Uterus (tissue), 4 donors: Measurements from ENCODE around the gene RAB3C. TPM values are rescaled to one million over a fixed set of nuclear protein-coding genes. Genes with fewer than 3 reads are reported as not detected.

Experiments used
- DNase-seq, 2 donors: peaks; one replicate each; pipeline ENCODE4 v3.0.0-alpha.2; 2019 to 2020
- H3K27ac ChIP-seq, 2 donors: fragments of 200-600 bp; sonication (generic); 1 replicate in 1 of 2; 2 replicates in 1 of 2; pipeline ENCODE4 v1.5.1; 2016 to 2018
- H3K27me3 ChIP-seq, 2 donors: fragments of 200-600 bp; sonication (generic); one replicate each; pipeline ENCODE4 v1.5.1; 2018 to 2019; ENCODE audit warnings: control low read depth in 1 of 2
- H3K36me3 ChIP-seq, 2 donors: fragments of 200-600 bp; sonication (generic); one replicate each; pipeline ENCODE4 v1.5.1; 2019; ENCODE audit warnings: control low read depth in 1 of 2
- H3K4me1 ChIP-seq, 2 donors: fragments of 200-600 bp; sonication (generic); one replicate each; pipeline ENCODE4 v1.5.1; 2018 to 2019; ENCODE audit warnings: control low read depth in 1 of 2
- H3K4me3 ChIP-seq, 2 donors: fragments of 200-600 bp; sonication (generic); 1 replicate in 1 of 2; 2 replicates in 1 of 2; pipeline ENCODE4 v1.5.1; 2018 to 2019; ENCODE audit warnings: mild to moderate bottlenecking in 1 of 2
- H3K9me3 ChIP-seq, 2 donors: fragments of 200-600 bp; sonication (generic); one replicate each; pipeline ENCODE4 v1.5.1; 2019; ENCODE audit warnings: control low read depth in 1 of 2
- POLR2A ChIP-seq, 2 donors: fragments of 450-650 bp; IDR thresholded peaks; one replicate each; pipeline ENCODE4 v1.6.1; 2016; ENCODE audit warnings: antibody characterized with exemption in 2 of 2, mild to moderate bottlenecking in 1 of 2, moderate library complexity in 1 of 2
- intact Hi-C: fragments of 100-400 bp; cut with DNase I; formaldehyde crosslinking; loops from one replicate; pipeline ENCODE4 v1.15.1; 2023; ENCODE audit warnings: low total_unique reads
- total RNA-seq, 4 donors: library from RNA; depleted of rRNA in 3 of 4; stranded (reverse); fragments of >200 nt in 3 of 4; gene quantifications; one replicate each; pipeline versions ENCODE4 v1.1.0 to v1.2.4, GENCODE V29; 2014 to 2023
- TF ChIP-seq, protein P1 (sequence below), 4 experiments: fragments of 200-600 bp in 2 of 4; fragments of 450-650 bp in 2 of 4; sonication (generic) in 2 of 4; IDR thresholded peaks; one replicate each; pipeline ENCODE4 v1.5.1; 2016 to 2019; ENCODE audit warnings: antibody characterized with exemption in 4 of 4, mild to moderate bottlenecking in 2 of 4, moderate library complexity in 1 of 4
- donor health status: DM: yes; HTN: yes; CAD: no.

RAB3C gene
- total RNA-seq, 4 donors from 2014 or later, result 0.59 to 2.1 (median 0.83) TPM; not detected in 1

DNA sequence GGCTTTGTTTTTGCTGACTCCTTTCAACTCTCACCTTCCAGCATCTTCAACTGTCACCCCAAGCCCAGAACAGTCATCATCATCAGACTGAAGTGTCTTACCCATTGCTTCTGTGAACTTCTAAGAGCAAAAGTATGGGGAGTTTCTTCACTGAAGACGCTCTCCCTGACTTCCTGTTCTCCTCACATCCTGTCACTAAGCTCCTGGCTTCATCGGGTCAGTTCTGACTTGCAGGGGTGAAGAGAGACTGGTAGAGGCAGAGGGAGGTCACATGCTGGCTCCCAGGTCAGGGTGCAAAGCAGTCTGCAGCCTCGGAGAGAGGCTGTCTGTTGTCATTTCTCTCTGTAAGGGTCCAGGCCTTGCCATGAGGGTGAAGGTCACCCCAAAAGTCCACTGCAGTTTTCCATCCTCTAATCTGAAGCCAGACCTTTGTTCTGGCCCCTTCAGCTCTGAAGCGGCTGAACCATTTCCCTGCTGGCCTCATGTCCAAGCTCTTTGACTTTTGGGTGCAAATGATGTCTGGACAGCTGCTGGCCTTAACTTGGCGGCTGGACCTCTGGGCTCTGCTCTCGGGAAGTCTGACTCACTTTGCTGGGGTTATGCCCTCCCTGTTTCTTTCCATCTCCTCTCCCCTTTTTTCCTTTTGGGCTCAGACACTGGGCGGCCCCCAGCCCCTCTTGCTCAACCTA lies 305.0 kb downstream of the RAB3C start:
- Histone ChIP-seq H3K27me3 (no peaks in the 10 kb centered on the region), H3K4me1 (no peaks in the 10 kb centered on the region), H3K4me3 (no peak overlapping the region), H3K9me3 (peaks cover 0 to 4% of the 10 kb centered on the region in 2 donors), H3K36me3 (no peaks in the 10 kb centered on the region), H3K27ac (no peak overlapping the region)
- peak; percentile 25 to 48 for DNase-seq
- TF ChIP-seq POLR2A (IDR thresholded peaks at IDR 0.05), result no peak
- TF ChIP-seq, protein P1, sequence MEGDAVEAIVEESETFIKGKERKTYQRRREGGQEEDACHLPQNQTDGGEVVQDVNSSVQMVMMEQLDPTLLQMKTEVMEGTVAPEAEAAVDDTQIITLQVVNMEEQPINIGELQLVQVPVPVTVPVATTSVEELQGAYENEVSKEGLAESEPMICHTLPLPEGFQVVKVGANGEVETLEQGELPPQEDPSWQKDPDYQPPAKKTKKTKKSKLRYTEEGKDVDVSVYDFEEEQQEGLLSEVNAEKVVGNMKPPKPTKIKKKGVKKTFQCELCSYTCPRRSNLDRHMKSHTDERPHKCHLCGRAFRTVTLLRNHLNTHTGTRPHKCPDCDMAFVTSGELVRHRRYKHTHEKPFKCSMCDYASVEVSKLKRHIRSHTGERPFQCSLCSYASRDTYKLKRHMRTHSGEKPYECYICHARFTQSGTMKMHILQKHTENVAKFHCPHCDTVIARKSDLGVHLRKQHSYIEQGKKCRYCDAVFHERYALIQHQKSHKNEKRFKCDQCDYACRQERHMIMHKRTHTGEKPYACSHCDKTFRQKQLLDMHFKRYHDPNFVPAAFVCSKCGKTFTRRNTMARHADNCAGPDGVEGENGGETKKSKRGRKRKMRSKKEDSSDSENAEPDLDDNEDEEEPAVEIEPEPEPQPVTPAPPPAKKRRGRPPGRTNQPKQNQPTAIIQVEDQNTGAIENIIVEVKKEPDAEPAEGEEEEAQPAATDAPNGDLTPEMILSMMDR (IDR thresholded peaks at IDR 0.05), result no peak
- intact Hi-C loops, result loop anchor here (10.0 kb wide), 1 partner anchor 287 kb away; no protein-coding TSS in a partner anchor

DNA sequence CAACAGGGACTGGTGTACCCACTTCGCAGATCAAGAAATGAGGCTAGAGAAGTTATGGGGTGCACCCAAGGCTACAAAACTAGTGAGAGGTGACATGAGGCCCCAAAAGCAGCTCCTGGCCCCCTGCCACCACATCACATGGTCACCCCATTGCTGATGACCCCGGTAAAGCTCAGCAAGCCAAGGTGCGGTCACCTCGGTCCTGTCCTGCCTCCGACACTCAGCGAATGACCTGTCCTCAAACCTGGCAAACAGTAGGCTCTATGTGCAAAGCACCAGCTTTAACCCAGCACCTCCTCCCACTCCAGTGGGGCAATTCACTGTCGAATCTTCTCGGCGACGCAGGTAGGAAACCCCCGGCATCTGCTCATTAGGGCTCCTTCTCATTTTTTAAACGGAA lies 307.4 kb downstream of the RAB3C start:
- no peaks in the 10 kb centered on the region for H3K4me1 ChIP-seq
- intact Hi-C loops, result no loop called here
- DNase-seq, result no peak
- H3K9me3 ChIP-seq, result no peaks in the 10 kb centered on the region
- H3K4me3 ChIP-seq, result no peak overlapping the region
- no peaks in the 10 kb centered on the region for H3K27me3 ChIP-seq
- H3K36me3 ChIP-seq, result no peaks in the 10 kb centered on the region
- TF ChIP-seq, protein P1 (IDR thresholded peaks at IDR 0.05), result no peak
- TF ChIP-seq POLR2A (IDR thresholded peaks at IDR 0.05), result no peak
- peak overlapping the region in 1 of 2 donors; percentile 41 for H3K27ac ChIP-seq

DNA sequence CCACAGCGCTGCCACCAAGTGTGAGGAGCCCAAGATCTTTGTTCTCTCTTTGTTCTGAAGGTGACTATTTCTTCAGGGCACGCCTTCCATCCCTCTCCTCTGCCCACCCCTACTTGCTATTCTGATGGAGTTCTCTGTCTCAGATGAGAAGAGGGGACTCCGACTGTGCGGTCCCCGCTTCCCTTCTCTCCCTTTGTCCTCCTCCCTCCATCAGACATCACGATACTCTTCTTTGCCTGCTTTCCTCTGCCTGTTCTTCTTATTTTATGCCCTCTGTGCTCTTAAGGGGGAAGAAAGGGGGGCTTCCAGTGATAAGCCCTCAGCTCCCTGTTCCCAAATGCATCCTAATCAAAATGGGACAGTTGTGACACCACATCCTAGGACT lies 307.8 kb downstream of the RAB3C start:
- no peaks in the 10 kb centered on the region for H3K9me3 ChIP-seq
- no peaks in the 10 kb centered on the region for H3K36me3 ChIP-seq
- intact Hi-C loops, result no loop called here
- TF ChIP-seq POLR2A (IDR thresholded peaks at IDR 0.05), result no peak
- TF ChIP-seq, protein P1 (IDR thresholded peaks at IDR 0.05), result no peak
- H3K4me1 ChIP-seq, result no peaks in the 10 kb centered on the region
- H3K4me3 ChIP-seq, result no peak overlapping the region
- DNase-seq, result no peak
- peak overlapping the region in 1 of 2 donors; percentile 41 for H3K27ac ChIP-seq
- H3K27me3 ChIP-seq, result no peaks in the 10 kb centered on the region

DNA sequence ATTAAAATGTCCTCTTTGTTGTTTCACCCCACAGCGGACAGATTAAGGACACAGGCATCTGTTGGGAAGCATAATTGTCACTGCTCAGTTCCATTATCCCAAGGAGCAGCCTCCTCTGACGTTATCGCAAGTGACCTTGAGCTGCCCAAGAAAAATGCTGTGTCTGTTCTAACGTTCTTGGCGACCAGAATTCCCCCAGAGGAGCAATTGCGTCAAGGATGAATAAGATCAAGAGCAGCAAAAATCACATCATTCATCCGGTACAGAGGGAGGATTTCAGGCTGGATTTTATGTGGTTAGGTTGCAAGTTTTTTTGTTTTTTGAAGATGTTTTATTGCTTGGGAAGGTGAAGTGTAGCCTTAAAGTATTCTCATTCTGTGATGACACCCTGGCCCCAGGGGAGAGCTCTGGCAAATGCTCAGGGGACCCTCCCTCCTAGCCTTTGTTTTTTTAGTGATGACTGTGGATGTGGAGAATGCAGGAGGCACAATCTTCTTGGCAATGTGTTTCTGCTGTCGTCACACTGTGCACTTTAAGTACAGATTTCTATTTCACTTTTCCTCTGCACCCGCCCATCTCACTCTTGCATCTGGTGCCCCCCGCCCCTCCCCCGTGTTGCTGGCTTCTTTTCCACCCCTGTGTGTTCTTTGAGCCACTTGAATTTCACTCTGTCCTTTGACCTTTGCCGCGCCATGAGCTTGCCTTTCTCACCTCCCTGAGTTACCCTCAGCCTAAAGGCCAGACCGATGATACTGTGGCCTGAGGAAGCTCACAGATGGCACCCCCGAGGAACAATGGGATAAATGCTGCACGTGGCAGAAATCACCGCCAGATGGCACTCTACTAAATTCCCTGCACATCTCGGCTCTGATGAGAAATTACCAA lies 308.5 kb downstream of the RAB3C start:
- Histone ChIP-seq H3K27ac (peak overlapping the region; percentile 13 to 48), H3K27me3 (no peaks in the 10 kb centered on the region), H3K4me1 (no peaks in the 10 kb centered on the region), H3K9me3 (no peaks in the 10 kb centered on the region), H3K36me3 (no peaks in the 10 kb centered on the region), H3K4me3 (no peak overlapping the region)
- peak; percentile 63 to 78 for DNase-seq
- intact Hi-C loops, result no loop called here
- TF ChIP-seq, protein P1 (IDR thresholded peaks at IDR 0.05), result peak; percentile 55 to 69 (median 62)
- TF ChIP-seq POLR2A (IDR thresholded peaks at IDR 0.05), result no peak

DNA sequence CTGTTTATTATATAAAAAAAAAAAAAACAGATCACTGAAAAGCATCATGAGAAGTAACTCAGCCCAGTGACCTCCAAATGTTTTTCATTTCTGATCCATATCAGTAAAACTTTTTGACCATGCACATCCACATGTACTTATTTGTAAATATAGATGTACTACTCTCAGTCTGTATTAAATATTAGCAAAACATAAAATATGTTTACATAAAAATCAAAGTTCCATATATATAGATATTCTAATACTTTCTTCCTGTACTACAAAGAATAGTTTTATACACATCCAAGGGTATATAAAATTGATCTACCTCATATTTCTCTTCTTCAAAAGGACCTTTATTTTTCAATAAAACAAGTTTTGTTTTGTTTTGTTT lies 309.1 kb downstream of the RAB3C start:
- Histone ChIP-seq H3K27me3 (no peaks in the 10 kb centered on the region), H3K4me3 (no peak overlapping the region), H3K9me3 (no peaks in the 10 kb centered on the region), H3K27ac (peak overlapping the region in 1 of 2 donors; percentile 48), H3K36me3 (no peaks in the 10 kb centered on the region), H3K4me1 (no peaks in the 10 kb centered on the region)
- TF ChIP-seq, protein P1 (IDR thresholded peaks at IDR 0.05), result peak in 1 of 4 experiments; percentile 25
- TF ChIP-seq POLR2A (IDR thresholded peaks at IDR 0.05), result no peak
- no peak for DNase-seq
- intact Hi-C loops, result no loop called here
